Adrenal gland (tissue), 12 donors: ENCODE data around the gene COL5A1. TPM values are rescaled to one million over a fixed set of nuclear protein-coding genes. Genes with fewer than 3 reads are reported as not detected.

Source experiments
- DNase-seq, 7 donors: peaks; one replicate each; pipeline ENCODE4 v3.0.0-alpha.2; 2019 to 2020
- H3K27ac ChIP-seq, 5 donors: fragments of 200-600 bp; sonication (generic) in 4 of 5; 1 replicate in 3 of 5; 2 replicates in 2 of 5; pipeline versions ENCODE4 v1.5.1 to v1.8.0; 2016 to 2020; ENCODE audit warnings: mild to moderate bottlenecking in 1 of 5
- H3K27me3 ChIP-seq: fragments of 200-600 bp; 2 replicates; pipeline ENCODE4 v1.8.0; 2021
- H3K36me3 ChIP-seq, 2 donors: fragments of 200-600 bp; replicated peaks in 1 of 2; 1 replicate in 1 of 2; 2 replicates in 1 of 2; pipeline versions ENCODE4 v1.5.1 to v1.8.0; 2018 to 2022
- H3K4me1 ChIP-seq, 2 donors: fragments of 200-600 bp; replicated peaks in 1 of 2; 1 replicate in 1 of 2; 2 replicates in 1 of 2; pipeline versions ENCODE4 v1.5.1 to v1.8.0; 2018 to 2021
- H3K4me3 ChIP-seq, 4 donors: fragments of 200-600 bp; sonication (generic) in 3 of 4; one replicate each; pipeline ENCODE4 v1.5.1; 2016 to 2018
- H3K9me3 ChIP-seq, 3 donors: fragments of 200-600 bp; sonication (generic) in 1 of 3; replicated peaks in 1 of 3; 1 replicate in 2 of 3; 2 replicates in 1 of 3; pipeline versions ENCODE4 v1.5.1 to v1.8.0; 2016 to 2021
- POLR2A ChIP-seq, 2 donors: fragments of 450-650 bp; IDR thresholded peaks; one replicate each; pipeline ENCODE4 v1.6.1; 2017; ENCODE audit warnings: antibody characterized with exemption in 2 of 2, mild to moderate bottlenecking in 2 of 2, moderate library complexity in 1 of 2
- WGBS, 4 donors: extraction: QIAGEN DNeasy Blood & Tissue Kit in 2 of 4; methylation state at CpG; one replicate each; pipeline versions ENCODE4 v1.1.5 to v1.1.7; 2013 to 2017; 5-methylcytosine and 5-hydroxymethylcytosine counted together
- intact Hi-C, 2 donors: fragments of 100-400 bp; cut with DNase I; formaldehyde crosslinking; loops; one replicate each; pipeline versions ENCODE4 v1.14.1 to v1.15.0; 2022 to 2023
- polyA plus RNA-seq, 3 donors: library from polyadenylated mRNA; stranded (reverse); fragments of 200-250 nt in 2 of 3; fragments of 350-450 nt in 1 of 3; fragmentation: Illumina TruSeq in 1 of 3; extraction: RNeasy Lipid Tissue Mini Kit (QIAGEN cat#74804) in 1 of 3; gene quantifications; one replicate each; pipeline ENCODE4 v1.2.3, GENCODE V29; 2013 to 2014
- total RNA-seq, 9 donors: library from RNA; depleted of rRNA in 4 of 9; stranded (reverse); fragments of >200 nt in 4 of 9; fragments of 120-200 nt in 1 of 9; fragmentation: NEBNext Ultra II Directional in 1 of 9; extraction: Animal tissue kit (Norgen Biotek cat#: 25700) in 1 of 9; gene quantifications; one replicate each; pipeline versions ENCODE4 v1.1.0 to v1.2.4, GENCODE V29; 2013 to 2023
- TF ChIP-seq, protein P1 (sequence below), 6 experiments: fragments of 450-650 bp in 4 of 6; fragments of 200-600 bp in 2 of 6; sonication (generic) in 1 of 6; IDR thresholded peaks; 1 replicate in 5 of 6; 2 replicates in 1 of 6; pipeline versions ENCODE4 v1.5.1 to v1.8.0; 2016 to 2021; ENCODE audit warnings: antibody characterized with exemption in 6 of 6, mild to moderate bottlenecking in 2 of 6, moderate library complexity in 1 of 6
- donor health status: healthy with polysubstance abuse.
- donor health status: Bipolar disorder and iron deficiency.
- donor health status: DM: yes; HTN: yes; CAD: no.
- donor health status: DM: no; HTN: no; CAD: no.
- donor health status: DM: no; HTN: no; CAD: no.
- donor health status: DM: yes; HTN: yes; CAD: no.

The COL5A1 gene
- total and polyA plus RNA-seq, 12 donors, result 3.5 to 45.5 (median 29.3) TPM

GRCh38 chr9:134624621-134625181 is 16.9 kb upstream of the COL5A1 start:
- TF ChIP-seq, protein P1, sequence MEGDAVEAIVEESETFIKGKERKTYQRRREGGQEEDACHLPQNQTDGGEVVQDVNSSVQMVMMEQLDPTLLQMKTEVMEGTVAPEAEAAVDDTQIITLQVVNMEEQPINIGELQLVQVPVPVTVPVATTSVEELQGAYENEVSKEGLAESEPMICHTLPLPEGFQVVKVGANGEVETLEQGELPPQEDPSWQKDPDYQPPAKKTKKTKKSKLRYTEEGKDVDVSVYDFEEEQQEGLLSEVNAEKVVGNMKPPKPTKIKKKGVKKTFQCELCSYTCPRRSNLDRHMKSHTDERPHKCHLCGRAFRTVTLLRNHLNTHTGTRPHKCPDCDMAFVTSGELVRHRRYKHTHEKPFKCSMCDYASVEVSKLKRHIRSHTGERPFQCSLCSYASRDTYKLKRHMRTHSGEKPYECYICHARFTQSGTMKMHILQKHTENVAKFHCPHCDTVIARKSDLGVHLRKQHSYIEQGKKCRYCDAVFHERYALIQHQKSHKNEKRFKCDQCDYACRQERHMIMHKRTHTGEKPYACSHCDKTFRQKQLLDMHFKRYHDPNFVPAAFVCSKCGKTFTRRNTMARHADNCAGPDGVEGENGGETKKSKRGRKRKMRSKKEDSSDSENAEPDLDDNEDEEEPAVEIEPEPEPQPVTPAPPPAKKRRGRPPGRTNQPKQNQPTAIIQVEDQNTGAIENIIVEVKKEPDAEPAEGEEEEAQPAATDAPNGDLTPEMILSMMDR (IDR thresholded peaks at IDR 0.05), result no peak
- no peak for TF ChIP-seq POLR2A (IDR thresholded peaks at IDR 0.05)
- intact Hi-C loops, result no loop called here
- H3K27ac ChIP-seq, result no peak overlapping the region
- no peaks in the 10 kb centered on the region for H3K4me1 ChIP-seq
- WGBS, 4 donors, result 82 to 92% (median 90%) methylated on average over 3 to 7 of the region's 7 CpGs
- DNase-seq, result peak in 5 of 7 donors; percentile 11 to 60 (median 31)
- no peaks in the 10 kb centered on the region for H3K27me3 ChIP-seq
- H3K9me3 ChIP-seq, result no peaks in the 10 kb centered on the region
- H3K36me3 ChIP-seq, result no peaks in the 10 kb centered on the region
- H3K4me3 ChIP-seq, result no peak overlapping the region

DNA sequence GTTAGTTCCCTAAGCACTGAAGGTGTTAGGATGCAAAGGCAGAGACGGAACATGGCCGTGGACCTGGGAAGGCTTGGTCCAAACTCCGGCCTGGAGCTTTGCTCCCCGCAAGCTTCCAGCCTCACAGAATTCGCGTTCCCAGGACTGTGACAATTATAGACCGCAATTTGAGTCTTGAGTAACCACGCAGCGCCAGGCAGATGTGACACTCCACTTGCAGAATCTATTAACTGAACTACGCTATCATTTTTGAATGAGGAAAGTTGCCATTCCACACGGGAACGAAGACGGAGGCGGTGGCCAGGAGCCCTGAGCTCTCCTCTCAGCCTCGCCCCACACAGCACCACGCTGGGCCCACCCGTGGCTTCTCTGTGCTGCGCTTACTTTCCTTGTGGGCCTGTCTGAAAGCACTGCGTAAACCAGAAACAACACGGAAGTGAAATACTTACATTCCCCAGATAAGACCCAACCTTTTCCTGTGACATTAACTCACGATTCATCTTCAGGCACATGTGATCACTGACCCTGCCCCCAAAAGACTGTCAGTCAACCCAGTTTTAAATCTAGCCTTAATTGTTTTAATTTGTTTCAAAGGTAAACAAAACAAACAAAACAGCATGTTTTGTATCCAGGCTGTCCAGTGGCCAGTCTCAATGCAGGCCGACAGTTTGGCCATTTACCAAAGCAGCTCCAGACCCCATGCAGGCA is 16.1 kb upstream of the COL5A1 start:
- Histone ChIP-seq H3K4me1 (no peaks in the 10 kb centered on the region), H3K27ac (no peak overlapping the region), H3K36me3 (no peaks in the 10 kb centered on the region), H3K4me3 (no peak overlapping the region), H3K9me3 (no peaks in the 10 kb centered on the region), H3K27me3 (no peaks in the 10 kb centered on the region)
- TF ChIP-seq POLR2A (IDR thresholded peaks at IDR 0.05), result no peak
- TF ChIP-seq, protein P1 (IDR thresholded peaks at IDR 0.05), result no peak
- WGBS, 4 donors, result 87 to 93% (median 89%) methylated on average over 22 of the region's 22 CpGs
- intact Hi-C loops, result no loop called here
- peak in 4 of 7 donors; percentile 2 to 29 (median 8) for DNase-seq

DNA sequence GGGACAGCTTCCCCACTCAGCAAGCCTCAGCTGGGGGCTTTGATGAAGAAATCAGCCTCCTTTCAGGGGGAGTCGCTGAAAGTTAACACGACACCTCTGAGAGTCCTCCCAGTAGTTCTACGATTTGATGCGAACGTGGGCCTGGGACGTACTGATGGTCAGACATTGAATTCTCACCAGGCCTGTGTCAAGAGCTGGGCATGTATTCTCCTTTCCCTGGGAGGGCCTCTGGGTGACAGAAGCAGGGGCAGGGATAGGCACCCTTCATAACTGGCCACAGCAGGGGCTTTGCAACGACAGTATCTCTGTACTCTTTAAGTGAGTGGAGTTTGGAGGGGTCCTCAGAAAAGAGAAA is 15.6 kb upstream of the COL5A1 start:
- H3K27me3 ChIP-seq, result no peaks in the 10 kb centered on the region
- no peaks in the 10 kb centered on the region for H3K9me3 ChIP-seq
- no peaks in the 10 kb centered on the region for H3K4me1 ChIP-seq
- no peak overlapping the region for H3K27ac ChIP-seq
- TF ChIP-seq, protein P1 (IDR thresholded peaks at IDR 0.05), result no peak
- TF ChIP-seq POLR2A (IDR thresholded peaks at IDR 0.05), result no peak
- intact Hi-C loops, result no loop called here
- H3K4me3 ChIP-seq, result no peak overlapping the region
- no peaks in the 10 kb centered on the region for H3K36me3 ChIP-seq
- peak in 1 of 7 donors; percentile 3 for DNase-seq
- WGBS, 4 donors, result 81 to 89% (median 84%) methylated on average over 2 to 7 of the region's 7 CpGs

DNA sequence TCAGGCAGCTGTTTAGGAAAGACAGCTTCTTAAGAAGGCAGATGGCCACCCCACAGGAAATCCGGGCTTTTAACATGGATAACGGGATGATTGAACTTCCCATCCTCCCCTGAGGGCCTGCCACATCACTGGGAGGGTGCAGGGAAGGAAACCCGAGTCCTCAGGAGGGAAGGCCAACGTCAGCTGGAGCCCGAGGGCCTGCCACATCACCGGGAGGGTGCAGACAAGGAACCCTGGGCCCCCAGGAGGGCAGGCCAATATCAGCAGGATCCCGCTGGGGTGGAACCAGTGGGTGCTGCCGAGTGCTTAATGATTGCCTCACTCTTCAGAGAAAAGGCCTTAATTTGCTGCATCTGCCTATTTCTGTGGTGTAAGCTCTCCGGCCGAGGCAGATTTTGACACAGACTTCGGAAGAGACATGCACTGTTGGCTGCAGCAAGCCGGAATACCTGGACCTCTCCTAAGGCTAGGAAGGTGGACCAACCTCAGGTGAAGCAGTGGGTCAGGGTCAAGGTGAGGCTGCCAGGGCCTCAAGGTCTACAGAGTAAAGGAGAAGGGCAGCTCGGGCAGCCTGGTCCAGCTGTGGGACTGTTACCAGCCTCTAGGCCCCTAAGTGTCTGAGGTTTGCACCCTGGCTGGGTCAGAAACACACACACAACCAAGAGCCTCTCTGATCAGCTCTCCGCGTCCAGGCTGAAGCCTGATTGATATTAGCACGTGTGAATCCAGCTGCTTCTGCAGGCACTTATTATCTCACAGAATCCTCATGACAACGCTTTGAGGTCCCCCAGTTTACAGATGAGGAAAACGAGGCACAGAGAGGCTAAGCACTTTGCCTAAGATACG is 14.8 kb upstream of the COL5A1 start:
- intact Hi-C loops, result no loop called here
- no peak for TF ChIP-seq POLR2A (IDR thresholded peaks at IDR 0.05)
- TF ChIP-seq, protein P1 (IDR thresholded peaks at IDR 0.05), result no peak
- no peaks in the 10 kb centered on the region for H3K36me3 ChIP-seq
- no peak overlapping the region for H3K4me3 ChIP-seq
- H3K27me3 ChIP-seq, result no peaks in the 10 kb centered on the region
- no peak overlapping the region for H3K27ac ChIP-seq
- no peaks in the 10 kb centered on the region for H3K4me1 ChIP-seq
- DNase-seq, result peak in 5 of 7 donors; percentile 3 to 23 (median 6)
- 81 to 88% (median 84%) methylated on average over 13 to 19 of the region's 19 CpGs for WGBS, 4 donors
- H3K9me3 ChIP-seq, result no peaks in the 10 kb centered on the region
